ENCODE results near the gene ACOT6. TPM values are rescaled to one million over a fixed set of nuclear protein-coding genes. Genes with fewer than 3 reads are reported as not detected.

The ACOT6 gene
- total and polyA plus RNA-seq, 2 donors (not counting 3 experiments of a cell fraction or from before 2014, with no cell fraction given): not detected

DNA sequence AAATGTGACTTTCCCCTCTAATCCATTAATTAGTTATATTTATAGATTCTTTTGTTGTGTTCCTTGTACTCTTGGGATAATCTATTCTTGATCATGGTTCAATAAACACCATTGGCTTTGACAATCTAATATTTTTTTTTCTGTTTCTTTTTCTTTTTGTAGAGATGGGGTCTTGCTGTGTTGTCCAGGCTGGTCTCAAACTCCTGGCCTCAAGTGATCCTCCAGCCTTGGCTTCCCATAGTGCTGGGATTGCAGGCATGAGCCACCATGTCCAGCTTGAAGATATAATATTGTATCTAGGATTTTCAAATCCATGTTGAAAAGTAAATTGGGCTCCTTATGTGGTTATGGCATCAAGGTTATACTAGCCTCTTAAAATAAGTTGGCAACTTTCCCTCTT is 38.7 kb downstream of the ACOT6 start:
- CTCF ChIA-PET: interaction anchor here (0.7 to 1.1 kb wide), 2 partner anchors 8 to 18 kb away, joined by 3 read pairs; no protein-coding TSS in a partner anchor
- no peak for FAIRE-seq

More for the DNA sequence above, 38.7 kb downstream of the ACOT6 start:
- TF ChIP-seq JUN (IDR thresholded peaks at IDR 0.05; ENCODE audit: borderline replicate concordance, insufficient read depth, insufficient read length, low read depth) (no peak), POLR2AphosphoS5 (IDR thresholded peaks at IDR 0.05; ENCODE audit: insufficient read depth, low read depth, low read length) (no peak), CTCF (IDR thresholded peaks at IDR 0.05; ENCODE audit: extremely low read depth in 1 of 2, insufficient read depth in 1 of 2, low read depth in 1 of 2, low read length in 2 of 2) (no peak), POLR2A (IDR thresholded peaks at IDR 0.05; ENCODE audit: low read depth, low read length) (no peak)
- TF ChIP-seq, protein P1, sequence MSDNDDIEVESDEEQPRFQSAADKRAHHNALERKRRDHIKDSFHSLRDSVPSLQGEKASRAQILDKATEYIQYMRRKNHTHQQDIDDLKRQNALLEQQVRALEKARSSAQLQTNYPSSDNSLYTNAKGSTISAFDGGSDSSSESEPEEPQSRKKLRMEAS (IDR thresholded peaks at IDR 0.05; ENCODE audit: insufficient read depth, insufficient read length): no peak
- H2AFZ ChIP-seq (ENCODE audit: low read depth, low read length): no peak overlapping the region
- H4K20me1 ChIP-seq (replicated peaks; ENCODE audit: control insufficient read depth, extremely low read depth, insufficient read depth, low read length): no peaks in the 10 kb centered on the region
- H3K79me2 ChIP-seq (ENCODE audit: control insufficient read depth, insufficient read depth, low read length): no peaks in the 10 kb centered on the region
- DNase-seq (ENCODE audit: low read depth, low spot score): no peak
- no peak overlapping the region for H3K9ac ChIP-seq (replicated peaks; ENCODE audit: extremely low read depth, insufficient read depth, low read length)
- no peaks in the 10 kb centered on the region for H3K9me1 ChIP-seq (replicated peaks; ENCODE audit: control insufficient read depth, extremely low read depth, insufficient read depth, low read length)
- POLR2A ChIA-PET: no interaction called here
- no peaks in the 10 kb centered on the region for H3K27me3 ChIP-seq (ENCODE audit: control insufficient read depth in 2 of 2, insufficient read depth in 2 of 2, low read length in 2 of 2)
- H3K4me2 ChIP-seq (ENCODE audit: insufficient read depth, low read length): no peak overlapping the region
- no peaks in the 10 kb centered on the region for H3K9me3 ChIP-seq (replicated peaks; ENCODE audit: control insufficient read depth, insufficient read depth, low read length)
- intact Hi-C loops (cut with micrococcal nuclease) (no loop called here), dilution Hi-C loops (cut with MboI; ENCODE audit: extremely low pct_ligation_motif_present, low sequenced_read_pairs) (no loop called here)
- BruUV-seq (replicated peaks): no TSS peak
- H3K4me3 ChIP-seq (replicated peaks in 1 of 3; ENCODE audit: insufficient read depth in 1 of 3, low read depth in 1 of 3, low read length in 3 of 3): no peak overlapping the region
- H3K27ac ChIP-seq (ENCODE audit: insufficient read depth, low read depth, low read length): no peak overlapping the region
- no peaks in the 10 kb centered on the region for H3K4me1 ChIP-seq (ENCODE audit: control insufficient read depth, extremely low read depth, insufficient read depth, low read length)
- no peaks in the 10 kb centered on the region for H3K36me3 ChIP-seq (ENCODE audit: control insufficient read depth in 2 of 2, extremely low read depth in 1 of 2, insufficient read depth in 2 of 2, low read length in 2 of 2)

Measured in endothelial cell of umbilical vein (primary cell).